Measurements from ENCODE around the gene MRTFA.

GRCh38 chr22:40631925-40632324, 4.6 kb downstream of the MRTFA start:
- no peak for TF ChIP-seq CTCF (conservative IDR thresholded peaks at IDR 0.05)
- no peak for TF ChIP-seq EZH2 (IDR thresholded peaks at IDR 0.05; ENCODE audit: low read depth)

Measured in PC-9 (cell line).